Activated naive CD8-positive, alpha-beta T cell treated with anti-CD3 and anti-CD28 coated beads, Interleukin-2, amount 50 U/mL, for 16 hours (primary cell): ENCODE data around the gene SH3D19.

Source experiments
- DNase-seq: peaks from one replicate; pipeline ENCODE4 v3.0.0-alpha.2; 2020; ENCODE audit warnings: low read depth, low spot score

SH3D19 gene

GRCh38 chr4:151321586-151321985, 3.8 kb downstream of the SH3D19 start:
- DNase-seq = no peak

DNA sequence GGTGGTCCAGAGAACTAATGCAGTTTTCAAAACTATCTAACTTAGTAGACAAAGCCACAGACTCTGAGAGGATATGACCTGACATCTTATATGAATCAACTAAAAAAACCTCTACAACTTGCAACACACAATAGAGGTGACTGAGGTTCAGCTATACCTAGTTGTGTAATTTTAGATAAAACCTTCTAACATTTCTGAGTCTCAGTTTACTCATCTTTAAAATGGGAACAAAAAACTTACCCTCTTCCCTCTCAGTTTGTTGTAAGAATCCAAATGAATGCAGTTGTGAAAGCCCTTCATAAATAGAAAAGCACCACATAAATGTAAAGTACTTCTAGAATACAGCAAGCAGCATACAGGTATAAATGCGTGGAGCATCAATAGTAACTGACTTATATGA, 5.9 kb downstream of the SH3D19 start:
- no peak for DNase-seq

- no peak for DNase-seq
These were observed 6.9 kb downstream of the SH3D19 start for GRCh38 chr4:151318307-151319006.

GRCh38 chr4:151316645-151317044, 8.8 kb downstream of the SH3D19 start:
- no peak for DNase-seq

- DNase-seq = no peak
These were observed 10.1 kb downstream of the SH3D19 start for GRCh38 chr4:151315212-151315886.

- no peak for DNase-seq
These were observed 10.9 kb downstream of the SH3D19 start for GRCh38 chr4:151314479-151314878.

DNA sequence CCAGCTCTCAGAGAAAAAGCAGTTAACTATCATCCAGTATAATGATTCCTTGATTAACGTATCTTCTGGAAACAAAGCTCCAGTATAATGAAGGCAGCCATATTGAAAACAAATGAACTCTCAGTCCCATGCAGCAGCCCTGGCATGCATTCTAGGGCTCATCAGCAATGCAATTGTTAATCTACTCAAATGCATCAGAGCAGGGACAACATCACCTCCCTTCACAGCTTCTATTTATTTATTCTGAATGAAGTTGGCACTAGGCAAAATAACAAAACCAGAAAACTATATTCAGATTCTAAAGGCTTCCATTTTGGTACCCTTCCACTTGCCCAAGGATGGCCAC, 11.4 kb downstream of the SH3D19 start:
- no peak for DNase-seq

GRCh38 chr4:151313306-151314009, 11.9 kb downstream of the SH3D19 start:
- no peak for DNase-seq

- no peak for DNase-seq
These were observed 15.2 kb downstream of the SH3D19 start for GRCh38 chr4:151310124-151310728.

- DNase-seq = no peak
These were observed 20.6 kb downstream of the SH3D19 start for GRCh38 chr4:151304755-151305154.

- no peak for DNase-seq
These were observed 21.2 kb downstream of the SH3D19 start for GRCh38 chr4:151304226-151304625.

- DNase-seq = no peak
These were observed 23.0 kb downstream of the SH3D19 start for GRCh38 chr4:151302432-151302831.

GRCh38 chr4:151297170-151297569, 28.2 kb downstream of the SH3D19 start:
- DNase-seq = no peak

- no peak for DNase-seq
These were observed 29.2 kb downstream of the SH3D19 start for GRCh38 chr4:151296227-151296626.

DNA sequence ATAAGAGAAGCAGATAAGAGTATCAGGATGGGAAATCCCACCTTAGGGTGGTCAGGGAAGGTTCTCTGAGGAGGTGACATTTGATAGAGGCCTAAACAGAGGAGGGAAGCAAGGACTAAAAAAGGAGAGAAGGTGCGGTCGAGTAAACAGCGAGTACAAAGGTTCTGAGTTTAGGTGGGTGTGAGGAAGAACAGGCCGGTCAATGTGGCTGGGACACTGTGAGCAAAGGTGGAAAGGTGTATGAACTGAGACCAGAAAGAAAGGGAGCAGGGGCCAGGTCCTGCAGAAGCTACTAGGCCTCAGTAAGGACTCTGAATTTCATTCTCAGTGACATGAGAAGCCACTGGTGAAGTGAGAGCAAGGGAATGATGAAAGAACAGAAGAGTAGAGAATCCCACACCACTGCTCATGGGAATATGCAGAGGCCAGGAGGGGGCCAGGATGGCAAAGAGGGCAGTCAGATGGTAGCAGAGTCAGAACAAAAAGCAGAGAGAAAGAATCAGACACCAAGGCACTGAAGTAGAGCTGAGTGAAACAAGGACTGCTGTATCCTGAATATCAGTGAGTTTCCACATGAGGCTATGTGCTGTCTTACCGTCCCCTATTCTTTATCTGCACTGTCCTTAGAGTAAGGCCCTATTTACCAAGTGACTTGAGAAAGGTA, 30.4 kb downstream of the SH3D19 start:
- DNase-seq = no peak

DNA sequence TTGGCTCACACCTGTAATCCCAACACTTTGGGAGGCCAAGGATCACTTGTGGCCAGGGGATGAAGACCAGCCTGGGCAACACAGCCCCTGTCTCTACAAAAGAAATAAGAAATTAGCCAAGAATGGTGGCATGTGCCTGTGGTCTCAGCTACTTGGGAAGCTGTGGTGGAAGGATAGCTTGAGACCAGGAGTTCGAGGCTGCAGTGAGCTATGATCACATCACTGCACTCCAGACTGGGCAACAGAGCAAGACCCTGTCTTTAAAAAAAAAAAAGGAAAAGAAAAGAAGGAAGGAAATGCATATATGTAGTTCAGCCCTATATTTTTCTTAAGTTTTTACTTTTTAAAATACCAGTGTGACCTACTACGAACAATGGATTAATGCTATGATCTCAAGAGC, 33.4 kb downstream of the SH3D19 start:
- DNase-seq = no peak

- no peak for DNase-seq
These were observed 33.9 kb downstream of the SH3D19 start for GRCh38 chr4:151291485-151291884.

- no peak for DNase-seq
These were observed 38.0 kb downstream of the SH3D19 start for GRCh38 chr4:151287409-151287808.

- no peak for DNase-seq
These were observed 40.7 kb downstream of the SH3D19 start for GRCh38 chr4:151284534-151285245.

GRCh38 chr4:151276787-151277562, 48.4 kb downstream of the SH3D19 start, which contains the start of gene PRSS48:
Gene PRSS48 (plus strand): TSS chr4:151277161. CDS start chr4:151277173, 12 bp downstream.
- no peak for DNase-seq
